Nephron (organoid): ENCODE results near the gene SARNP.

Experiments
- H3K27ac Mint-ChIP-seq, 3 experiments: 2 replicates each; pipeline ENCODE4 v1.8.0; 2020; ENCODE audit warnings: mixed read lengths in 3 of 3, mild to moderate bottlenecking in 2 of 3, moderate library complexity in 1 of 3
- H3K27me3 Mint-ChIP-seq: 2 replicates; pipeline ENCODE4 v1.8.0; 2021; ENCODE audit warnings: low read depth, mild to moderate bottlenecking, moderate library complexity, mixed read lengths
- H3K36me3 Mint-ChIP-seq: 2 replicates; pipeline ENCODE4 v1.8.0; 2020; ENCODE audit warnings: low read depth, mixed read lengths
- H3K4me1 Mint-ChIP-seq: 2 replicates; pipeline ENCODE4 v1.8.0; 2020; ENCODE audit warnings: mixed read lengths
- H3K4me3 Mint-ChIP-seq, 3 experiments: 2 replicates each; pipeline ENCODE4 v1.8.0; 2020; ENCODE audit warnings: mild to moderate bottlenecking in 3 of 3, mixed read lengths in 3 of 3, moderate library complexity in 2 of 3
- H3K9me3 Mint-ChIP-seq: 2 replicates; pipeline ENCODE4 v1.8.0; 2020; ENCODE audit warnings: mixed read lengths
- CTCF ChIP-seq, 3 experiments: fragments of 200-600 bp; sonication (generic); IDR thresholded peaks; one replicate each; pipeline ENCODE4 v1.5.0; 2021; ENCODE audit warnings: antibody characterized with exemption in 3 of 3; ENCODE audit not compliant: unreplicated experiment in 3 of 3

Gene SARNP

GRCh38 chr12:55831447-55831815 lies 13.9 kb upstream of the SARNP start:
- no peaks in the 10 kb centered on the region for H3K27me3 Mint-ChIP-seq

GRCh38 chr12:55830601-55831446 lies 13.3 kb upstream of the SARNP start:
- Mint-ChIP-seq H3K36me3 (peaks cover 19% of the 10 kb centered on the region), H3K9me3 (no peaks in the 10 kb centered on the region), H3K4me3 (peak overlapping the region; percentile 97 to 99 (median 98)), H3K27ac (peak overlapping the region; percentile 98 to 99 (median 99)), H3K27me3 (no peaks in the 10 kb centered on the region), H3K4me1 (peaks cover 40% of the 10 kb centered on the region)
- TF ChIP-seq CTCF (IDR thresholded peaks at IDR 0.05; ENCODE audit: unreplicated experiment in 3 of 3) = no peak

More at GRCh38 chr12:55831447-55831815, 13.9 kb upstream of the SARNP start:
- Mint-ChIP-seq H3K4me3 (peak overlapping the region; percentile 97 to 99 (median 98)), H3K4me1 (peaks cover 35% of the 10 kb centered on the region), H3K9me3 (no peaks in the 10 kb centered on the region), H3K36me3 (peaks cover 21% of the 10 kb centered on the region), H3K27ac (peak overlapping the region; percentile 98 to 99 (median 99))
- TF ChIP-seq CTCF (IDR thresholded peaks at IDR 0.05; ENCODE audit: unreplicated experiment in 3 of 3) = no peak

- Mint-ChIP-seq H3K27ac (peak overlapping the region; percentile 98 to 99 (median 99)), H3K27me3 (no peaks in the 10 kb centered on the region), H3K9me3 (no peaks in the 10 kb centered on the region), H3K36me3 (peaks cover 20% of the 10 kb centered on the region), H3K4me3 (peak overlapping the region; percentile 97 to 99 (median 98)), H3K4me1 (peaks cover 43% of the 10 kb centered on the region)
- TF ChIP-seq CTCF (IDR thresholded peaks at IDR 0.05; ENCODE audit: unreplicated experiment in 3 of 3) = no peak
These were observed 12.6 kb upstream of the SARNP start for GRCh38 chr12:55829967-55830600.

- no peak for TF ChIP-seq CTCF (IDR thresholded peaks at IDR 0.05; ENCODE audit: unreplicated experiment in 3 of 3)
- no peaks in the 10 kb centered on the region for H3K27me3 Mint-ChIP-seq
- no peaks in the 10 kb centered on the region for H3K9me3 Mint-ChIP-seq
- peak overlapping the region; percentile 97 to 99 (median 98) for H3K4me3 Mint-ChIP-seq
- H3K36me3 Mint-ChIP-seq = peaks cover 25% of the 10 kb centered on the region
- H3K4me1 Mint-ChIP-seq = peaks cover 50% of the 10 kb centered on the region
- H3K27ac Mint-ChIP-seq = peak overlapping the region; percentile 23 to 99 (median 98)
These were observed 10.8 kb upstream of the SARNP start for GRCh38 chr12:55828357-55828756.

- no peaks in the 10 kb centered on the region for H3K27me3 Mint-ChIP-seq
These were observed 10.3 kb upstream of the SARNP start for GRCh38 chr12:55827806-55828205.

More at GRCh38 chr12:55827806-55828205, 10.3 kb upstream of the SARNP start:
- H3K27ac Mint-ChIP-seq = peak overlapping the region; percentile 23 to 99 (median 98)
- no peak for TF ChIP-seq CTCF (IDR thresholded peaks at IDR 0.05; ENCODE audit: unreplicated experiment in 3 of 3)
- peaks cover 30% of the 10 kb centered on the region for H3K36me3 Mint-ChIP-seq
- peak overlapping the region; percentile 97 to 99 (median 98) for H3K4me3 Mint-ChIP-seq
- H3K9me3 Mint-ChIP-seq = no peaks in the 10 kb centered on the region
- peaks cover 53% of the 10 kb centered on the region for H3K4me1 Mint-ChIP-seq
